NB4 (cell line): ENCODE data around the gene LRBA.

Experiments
- DNase-seq: peaks from one replicate; pipeline ENCODE4 v3.0.0; 2010; ENCODE audit warnings: low read depth
- H3K4me3 ChIP-seq: one replicate; pipeline ENCODE4 v1.5.1; 2011; ENCODE audit warnings: mild to moderate bottlenecking, low read depth, low read length, moderate library complexity
- MYC ChIP-seq: IDR thresholded peaks from 2 replicates; pipeline ENCODE4 v1.6.1; 2011; ENCODE audit warnings: low read depth, low read length
- POLR2A ChIP-seq: IDR thresholded peaks from 2 replicates; pipeline ENCODE4 v1.6.1; 2011; ENCODE audit warnings: mild to moderate bottlenecking; ENCODE audit not compliant: insufficient read length; ENCODE audit errors: extremely low read depth
- TF ChIP-seq, protein P1 (sequence below): IDR thresholded peaks from 2 replicates; pipeline ENCODE4 v1.6.1; 2011; ENCODE audit warnings: low read depth, low read length
- TF ChIP-seq, protein P2 (sequence below): IDR thresholded peaks from one replicate; pipeline ENCODE4 v1.5.1; 2012; ENCODE audit warnings: low read depth, low read length

Gene LRBA

GRCh38 chr4:150720973-150721518 lies 294.0 kb downstream of the LRBA start:
- no peak overlapping the region for H3K4me3 ChIP-seq
- TF ChIP-seq POLR2A (no peak), MYC (no peak)
- TF ChIP-seq, protein P1, sequence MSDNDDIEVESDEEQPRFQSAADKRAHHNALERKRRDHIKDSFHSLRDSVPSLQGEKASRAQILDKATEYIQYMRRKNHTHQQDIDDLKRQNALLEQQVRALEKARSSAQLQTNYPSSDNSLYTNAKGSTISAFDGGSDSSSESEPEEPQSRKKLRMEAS = no peak
- TF ChIP-seq, protein P2, sequence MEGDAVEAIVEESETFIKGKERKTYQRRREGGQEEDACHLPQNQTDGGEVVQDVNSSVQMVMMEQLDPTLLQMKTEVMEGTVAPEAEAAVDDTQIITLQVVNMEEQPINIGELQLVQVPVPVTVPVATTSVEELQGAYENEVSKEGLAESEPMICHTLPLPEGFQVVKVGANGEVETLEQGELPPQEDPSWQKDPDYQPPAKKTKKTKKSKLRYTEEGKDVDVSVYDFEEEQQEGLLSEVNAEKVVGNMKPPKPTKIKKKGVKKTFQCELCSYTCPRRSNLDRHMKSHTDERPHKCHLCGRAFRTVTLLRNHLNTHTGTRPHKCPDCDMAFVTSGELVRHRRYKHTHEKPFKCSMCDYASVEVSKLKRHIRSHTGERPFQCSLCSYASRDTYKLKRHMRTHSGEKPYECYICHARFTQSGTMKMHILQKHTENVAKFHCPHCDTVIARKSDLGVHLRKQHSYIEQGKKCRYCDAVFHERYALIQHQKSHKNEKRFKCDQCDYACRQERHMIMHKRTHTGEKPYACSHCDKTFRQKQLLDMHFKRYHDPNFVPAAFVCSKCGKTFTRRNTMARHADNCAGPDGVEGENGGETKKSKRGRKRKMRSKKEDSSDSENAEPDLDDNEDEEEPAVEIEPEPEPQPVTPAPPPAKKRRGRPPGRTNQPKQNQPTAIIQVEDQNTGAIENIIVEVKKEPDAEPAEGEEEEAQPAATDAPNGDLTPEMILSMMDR = no peak
- DNase-seq = no peak

DNA sequence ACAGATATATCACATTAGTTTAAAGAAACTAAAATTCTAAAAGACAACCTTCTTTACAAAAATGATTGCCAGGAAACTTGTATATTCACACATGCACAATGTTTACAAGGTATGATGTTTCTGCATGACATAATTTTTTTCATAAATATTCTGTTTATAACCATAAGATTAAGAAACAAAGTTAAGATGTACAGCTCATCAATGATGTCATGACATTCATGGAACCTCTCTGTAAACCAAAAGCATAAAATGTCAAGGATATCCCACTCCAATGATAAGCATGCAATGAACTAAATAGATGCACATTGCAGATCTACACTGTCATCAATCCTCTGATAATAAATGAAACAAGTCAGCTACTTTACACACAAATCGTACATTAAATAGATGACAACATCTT lies 297.1 kb downstream of the LRBA start:
- no peak overlapping the region for H3K4me3 ChIP-seq
- TF ChIP-seq, protein P1 = no peak
- TF ChIP-seq MYC (no peak), POLR2A (no peak)
- TF ChIP-seq, protein P2 = no peak
- DNase-seq = no peak

DNA sequence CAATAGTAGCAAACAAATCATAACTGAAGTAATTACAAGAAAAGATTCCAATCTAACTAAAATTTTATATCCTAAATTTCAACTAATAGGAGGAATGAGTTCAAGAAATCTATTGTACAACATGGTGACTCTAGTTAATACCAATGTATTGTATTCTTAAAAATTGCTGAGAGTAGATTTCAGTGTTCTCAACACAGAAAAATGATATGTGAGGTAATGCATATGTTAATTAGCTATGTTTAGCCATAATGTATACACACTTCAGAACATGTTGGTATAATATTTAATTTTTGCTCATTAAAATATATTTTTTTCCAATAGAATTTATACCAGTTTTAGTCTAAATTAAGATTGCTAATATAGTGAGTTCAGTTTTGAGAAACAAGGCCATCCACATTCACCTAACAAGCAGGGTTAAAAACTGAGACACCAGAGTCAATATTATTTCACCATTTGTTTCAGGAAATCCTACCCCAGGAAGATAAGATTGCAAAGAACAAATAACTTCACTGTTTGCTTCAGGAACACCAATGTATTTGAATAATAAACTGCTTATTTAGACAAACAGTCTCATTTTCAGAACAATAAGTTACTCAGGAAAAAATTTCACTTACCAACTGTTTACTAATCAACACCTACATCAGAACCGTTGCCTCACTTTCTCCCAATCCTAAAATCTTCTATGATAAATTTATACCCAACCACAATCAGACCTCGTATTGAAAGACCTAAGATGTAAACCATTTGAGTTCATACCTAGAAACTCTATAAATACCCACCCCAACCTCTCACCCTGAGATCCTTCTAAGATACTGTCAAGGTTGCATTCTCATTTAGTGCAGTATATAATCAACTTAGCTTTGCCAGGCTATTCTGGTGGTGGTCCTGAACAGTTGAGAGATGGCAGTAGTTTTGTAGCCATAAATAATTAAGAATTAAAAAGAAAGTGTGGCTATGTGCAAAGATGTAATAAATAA lies 300.3 kb downstream of the LRBA start:
- H3K4me3 ChIP-seq = no peak overlapping the region
- no peak for DNase-seq
- no peak for TF ChIP-seq MYC
- TF ChIP-seq, protein P1 = no peak
- TF ChIP-seq, protein P2 = no peak
- no peak for TF ChIP-seq POLR2A

DNA sequence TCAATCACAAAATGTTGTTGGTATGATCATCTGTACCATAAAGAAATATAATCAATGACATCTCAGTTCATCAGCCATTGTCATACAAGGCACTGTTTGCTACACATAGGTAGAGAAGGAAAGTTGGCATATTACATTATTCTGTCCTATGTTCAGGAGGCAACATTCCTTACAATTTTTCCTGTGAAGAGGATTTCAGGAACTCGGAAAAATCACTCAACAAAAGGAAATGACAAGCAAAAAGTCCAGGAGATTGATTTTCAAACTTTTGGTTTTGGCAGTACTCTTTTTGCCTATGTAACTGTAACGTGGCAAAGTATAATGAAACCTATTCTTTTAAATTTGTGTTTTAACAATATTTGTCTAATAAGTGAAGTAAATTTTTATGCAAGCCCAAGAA lies 301.8 kb downstream of the LRBA start:
- no peak overlapping the region for H3K4me3 ChIP-seq
- TF ChIP-seq MYC = no peak
- TF ChIP-seq, protein P1 = no peak
- TF ChIP-seq POLR2A = no peak
- TF ChIP-seq, protein P2 = no peak
- DNase-seq = no peak

DNA sequence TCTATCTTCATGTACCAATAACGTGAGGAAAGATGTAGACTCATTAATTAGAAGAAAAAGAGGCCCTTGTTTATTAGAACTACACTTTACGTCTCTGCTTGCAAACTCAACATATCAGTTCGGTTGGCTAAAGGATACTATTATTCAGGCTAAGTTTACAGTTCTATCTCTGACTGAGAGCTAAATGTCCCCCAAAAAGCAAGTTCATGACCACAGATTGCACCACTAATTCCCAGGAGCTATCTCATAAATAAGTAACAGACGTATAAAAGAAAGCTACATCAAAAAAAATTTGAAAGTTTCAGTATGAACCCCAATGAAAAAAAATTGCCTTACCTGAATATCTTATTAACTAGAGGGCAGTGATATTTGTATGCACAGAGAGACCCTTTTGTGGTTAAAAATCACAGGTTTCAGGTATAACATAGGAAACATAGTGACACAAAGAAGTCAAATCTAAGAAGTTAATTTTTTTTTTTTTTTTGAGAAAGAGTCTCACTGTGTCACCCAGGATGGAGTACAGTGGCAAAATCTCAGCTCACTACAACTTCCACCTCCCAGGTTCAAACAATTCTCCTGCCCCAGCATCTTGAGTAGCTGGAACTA lies 304.2 kb downstream of the LRBA start:
- H3K4me3 ChIP-seq = no peak overlapping the region
- no peak for DNase-seq
- TF ChIP-seq, protein P2 = no peak
- TF ChIP-seq, protein P1 = no peak
- TF ChIP-seq POLR2A (no peak), MYC (no peak)
